Measurements from ENCODE around the gene NIM1K.
"Not testable (repeated sequence)": the region's sequence is repeated elsewhere in the genome, so short reads cannot be mapped to it uniquely, and the experiment has no call there.

The NIM1K gene

GRCh38 chr5:43286623-43287022 is 94.6 kb downstream of the NIM1K start:
- DNase-seq = no peak

GRCh38 chr5:43287493-43287892 is 95.5 kb downstream of the NIM1K start:
- no peak for DNase-seq

GRCh38 chr5:43288269-43288831 is 96.3 kb downstream of the NIM1K start:
- DNase-seq = no peak

- DNase-seq = no peak
These were observed 98.7 kb downstream of the NIM1K start for GRCh38 chr5:43290726-43291125.

GRCh38 chr5:43294226-43294625 is 102.2 kb downstream of the NIM1K start:
- DNase-seq = no peak

GRCh38 chr5:43295202-43295601 is 103.2 kb downstream of the NIM1K start:
- DNase-seq = no peak

GRCh38 chr5:43296835-43297234 is 104.8 kb downstream of the NIM1K start:
- DNase-seq = no peak

- no peak for DNase-seq
These were observed 106.4 kb downstream of the NIM1K start for GRCh38 chr5:43298443-43298842.

- DNase-seq = no peak
These were observed 108.1 kb downstream of the NIM1K start for GRCh38 chr5:43300112-43300511.

GRCh38 chr5:43301653-43302091 is 109.6 kb downstream of the NIM1K start:
- DNase-seq = no peak

- no peak for DNase-seq
These were observed 110.5 kb downstream of the NIM1K start for GRCh38 chr5:43302481-43302880.

GRCh38 chr5:43303242-43303641 is 111.2 kb downstream of the NIM1K start:
- no peak for DNase-seq

- no peak for DNase-seq
These were observed 112.5 kb downstream of the NIM1K start for GRCh38 chr5:43304525-43304924.

GRCh38 chr5:43305948-43306565 is 114.0 kb downstream of the NIM1K start:
- DNase-seq = no peak

- not testable (repeated sequence) for DNase-seq
These were observed 114.9 kb downstream of the NIM1K start for GRCh38 chr5:43306954-43307353.

GRCh38 chr5:43309122-43309521 is 117.1 kb downstream of the NIM1K start:
- DNase-seq = no peak

GRCh38 chr5:43309637-43310036 is 117.6 kb downstream of the NIM1K start:
- no peak for DNase-seq

- DNase-seq = no peak
These were observed 120.1 kb downstream of the NIM1K start for GRCh38 chr5:43312076-43312661.

- no peak for DNase-seq
These were observed 120.6 kb downstream of the NIM1K start for GRCh38 chr5:43312699-43313034.

GRCh38 chr5:43313035-43313853 is 121.2 kb downstream of the NIM1K start, which contains the start of gene HMGCS1:
Gene HMGCS1 (minus strand): TSS chr5:43313412. CDS start chr5:43298965, 14,447 bp downstream.
- peak; percentile 94 to 97 for DNase-seq

GRCh38 chr5:43313854-43314457 is 121.9 kb downstream of the NIM1K start:
- DNase-seq = peak; percentile 14 to 19

GRCh38 chr5:43314724-43315123 is 122.7 kb downstream of the NIM1K start:
- DNase-seq = no peak

GRCh38 chr5:43315263-43315662 is 123.2 kb downstream of the NIM1K start:
- peak; percentile 26 to 30 for DNase-seq

All from stimulated activated CD4-positive, alpha-beta T cell treated with anti-CD3 and anti-CD28 coated beads, Interleukin-2, amount 100 ng/mL, for 48 hours (primary cell).